GM12878 (cell line): ENCODE results near the gene SLC26A1. TPM values are rescaled to one million over a fixed set of nuclear protein-coding genes. Genes with fewer than 3 reads are reported as not detected.
A peak's percentile ranks its signal among the peaks of the same experiment; 100 is the strongest.

ENCODE experiments used
- ATAC-seq: fragments of 200-7000 bp; cut with Tn5 transposase; 3 replicates; pipeline ENCODE4 v1.9.1; 2020; ENCODE audit warnings: mild to moderate bottlenecking, moderate library complexity
- BruUV-seq: library from RNA; stranded (reverse); fragments of 400-500 nt; replicated peaks from 2 replicates; lab custom pipeline; 2021; lab: Mats Ljungman, UMichigan
- CTCF ChIA-PET: fragments of 300-600 bp; sonication (Branson Sonifier 250); formaldehyde crosslinking; extraction: SDS; loops from one replicate; lab custom pipeline; 2021; ENCODE audit warnings: inconsistent platforms; lab: Yijun Ruan, JAX
- POLR2A ChIA-PET: fragments of 350-600 bp; formaldehyde crosslinking; extraction: SDS; loops from one replicate; lab custom pipeline; 2021; ENCODE audit warnings: inconsistent platforms; lab: Charles Lee
- RAD21 ChIA-PET: fragments of 300-600 bp; sonication (Branson Sonifier 250); formaldehyde crosslinking; loops from one replicate; lab custom pipeline; 2023; ENCODE audit warnings: antibody characterized with exemption; ENCODE audit not compliant: unreplicated experiment; lab: Charles Lee
- SMC1A ChIA-PET: fragments of 300-600 bp; sonication (Branson Sonifier 250); formaldehyde crosslinking; loops from one replicate; lab custom pipeline; 2023; ENCODE audit not compliant: unreplicated experiment, uncharacterized antibody; lab: Charles Lee
- DNase-seq: peaks from one replicate; pipeline ENCODE4 v3.0.0-alpha.2; 2011; ENCODE audit warnings: low read depth, low spot score
- FAIRE-seq: peaks from 3 replicates; lab custom pipeline; 2011; peaks lifted over from hg19 to GRCh38; lab: Jason Lieb, UNC
- H2AFZ ChIP-seq: 2 replicates; pipeline ENCODE4 v1.6.0; 2011; ENCODE audit warnings: low read depth, low read length, control low read depth; ENCODE audit not compliant: control insufficient read depth
- H3K27ac ChIP-seq: 2 replicates; pipeline ENCODE4 v1.5.1; 2011; ENCODE audit warnings: control low read depth; ENCODE audit not compliant: control insufficient read depth, insufficient read depth
- H3K27me3 ChIP-seq, 2 experiments: replicated peaks in 1 of 2; 2 replicates each; pipeline versions ENCODE4 v1.6.0 to v1.6.1; 2011; ENCODE audit warnings: low read length in 1 of 2; ENCODE audit not compliant: control insufficient read depth in 2 of 2, insufficient read depth in 2 of 2
- H3K36me3 ChIP-seq, 2 experiments: 2 replicates each; pipeline ENCODE4 v1.5.1; 2011; ENCODE audit warnings: low read length in 1 of 2; ENCODE audit not compliant: control insufficient read depth in 2 of 2, insufficient read depth in 2 of 2
- H3K4me1 ChIP-seq: 2 replicates; pipeline ENCODE4 v1.6.1; 2011; ENCODE audit warnings: mild to moderate bottlenecking, low read length, moderate library complexity, mixed read lengths; ENCODE audit not compliant: control insufficient read depth, insufficient read depth
- H3K4me2 ChIP-seq: 2 replicates; pipeline ENCODE4 v1.6.0; 2011; ENCODE audit warnings: control low read depth; ENCODE audit not compliant: control insufficient read depth, insufficient read depth
- H3K4me3 ChIP-seq: fragments of 200-600 bp; sonication (generic); 2 replicates; pipeline ENCODE4 v1.5.1; 2016
- H3K79me2 ChIP-seq: 2 replicates; pipeline ENCODE4 v1.6.0; 2011; ENCODE audit warnings: low read length; ENCODE audit not compliant: control insufficient read depth, insufficient read depth
- H3K9ac ChIP-seq: 2 replicates; pipeline ENCODE4 v1.8.0; 2011; ENCODE audit warnings: low read length, control low read depth, mixed read lengths; ENCODE audit not compliant: control insufficient read depth, insufficient read depth
- H3K9me3 ChIP-seq: replicated peaks from 3 replicates; pipeline ENCODE4 v1.5.1; 2011; ENCODE audit warnings: mild to moderate bottlenecking, low read length; ENCODE audit not compliant: control insufficient read depth, insufficient read depth
- H4K20me1 ChIP-seq: 2 replicates; pipeline ENCODE4 v1.6.0; 2011; ENCODE audit not compliant: control insufficient read depth, insufficient read depth
- BHLHE40 ChIP-seq, 2 experiments: fragments of 450-650 bp in 1 of 2; IDR thresholded peaks; 2 replicates each; pipeline ENCODE4 v1.6.1; 2011 to 2017; ENCODE audit warnings: low read depth in 2 of 2, borderline replicate concordance in 1 of 2, improper control_type of control experiment in 1 of 2, low read length in 1 of 2, mild to moderate bottlenecking in 1 of 2
- CREB1 ChIP-seq: IDR thresholded peaks from 2 replicates; pipeline ENCODE4 v1.6.1; 2012; ENCODE audit warnings: low read depth, mild to moderate bottlenecking, inconsistent platforms
- CREM ChIP-seq: IDR thresholded peaks from 2 replicates; pipeline ENCODE4 v1.6.1; 2014; ENCODE audit warnings: antibody characterized with exemption, low read depth
- DPF2 ChIP-seq: fragments of 450-650 bp; IDR thresholded peaks from 2 replicates; pipeline ENCODE4 v1.6.1; 2017; ENCODE audit warnings: mild to moderate bottlenecking
- HDGF ChIP-seq: fragments of 450-650 bp; IDR thresholded peaks from 2 replicates; pipeline ENCODE4 v1.6.1; 2016; ENCODE audit warnings: antibody characterized with exemption
- JUNB ChIP-seq: IDR thresholded peaks from 2 replicates; pipeline ENCODE4 v1.6.1; 2016; ENCODE audit warnings: antibody characterized with exemption, mild to moderate bottlenecking
- NBN ChIP-seq: fragments of 450-650 bp; IDR thresholded peaks from 2 replicates; pipeline ENCODE4 v1.6.1; 2016
- POU2F2 ChIP-seq: IDR thresholded peaks from 3 replicates; pipeline ENCODE4 v1.6.1; 2011; ENCODE audit warnings: low read depth, mild to moderate bottlenecking, low read length, borderline replicate concordance
- SKIL ChIP-seq: fragments of 450-650 bp; IDR thresholded peaks from 2 replicates; pipeline ENCODE4 v1.6.1; 2017; ENCODE audit warnings: mild to moderate bottlenecking, low read depth, inconsistent platforms; ENCODE audit not compliant: poor library complexity, severe bottlenecking
- TCF3 ChIP-seq: IDR thresholded peaks from 2 replicates; pipeline ENCODE4 v1.6.1; 2012; ENCODE audit warnings: low read depth, mild to moderate bottlenecking, low read length, borderline replicate concordance; ENCODE audit not compliant: insufficient read depth
- ZBED1 ChIP-seq: IDR thresholded peaks from 2 replicates; pipeline ENCODE4 v1.6.1; 2016; ENCODE audit warnings: borderline replicate concordance
- ZNF274 ChIP-seq: IDR thresholded peaks from one replicate; pipeline ENCODE4 v1.8.0; 2011; ENCODE audit not compliant: insufficient read length, insufficient read depth
- ZZZ3 ChIP-seq: IDR thresholded peaks from 2 replicates; pipeline ENCODE4 v1.6.1; 2011; ENCODE audit warnings: low read depth; ENCODE audit not compliant: control insufficient read depth, insufficient read length
- WGBS: methylation state at CpG from one replicate; pipeline ENCODE4 v1.1.6; 2016; ENCODE audit warnings: low lambda C conversion rate; ENCODE audit not compliant: insufficient replicate concordance, insufficient coverage; ENCODE audit errors: missing lambda C conversion rate; 5-methylcytosine and 5-hydroxymethylcytosine counted together
- in situ Hi-C: fragments of 300-500 bp; cut with MboI; formaldehyde crosslinking; loops from 9 replicates; pipeline ENCODE4 v1.14.3; 2018; ENCODE audit warnings: mixed read lengths
- intact Hi-C: fragments of 100-400 bp; cut with micrococcal nuclease; formaldehyde crosslinking; loops from one replicate; pipeline ENCODE4 v1.14.2; 2022; ENCODE audit not compliant: unreplicated experiment
- polyA plus RNA-seq, 11 experiments: library from polyadenylated mRNA; depleted of rRNA in 4 of 11; unstranded in 6 of 11; stranded (reverse) in 5 of 11; fragments of >200 nt; fragmentation: Nextera tagmentation in 4 of 11; fragmentation: Illumina TruSeq in 1 of 11; extraction: Ambion mirVana in 4 of 11; extraction: Trizol in 1 of 11; gene quantifications; 1 replicate in 1 of 11; 2 replicates in 10 of 11; pipeline versions ENCODE4 v1.2.1 to v1.2.3, GENCODE V29; 2011 to 2016; ENCODE audit warnings: inconsistent platforms in 2 of 11, missing spikeins in 2 of 11, low read depth in 1 of 11
- total RNA-seq, 4 experiments: library from RNA; depleted of rRNA in 3 of 4; stranded (reverse); fragments of >200 nt in 3 of 4; fragmentation: Illumina TruSeq in 1 of 4; extraction: Trizol in 1 of 4; gene quantifications; 2 replicates each; pipeline versions ENCODE4 v1.2.1 to v1.2.3, GENCODE V29; 2013 to 2021
- TF ChIP-seq, protein P1 (sequence below): IDR thresholded peaks from 2 replicates; pipeline ENCODE4 v1.6.1; 2011; ENCODE audit warnings: mild to moderate bottlenecking, low read depth, low read length, moderate library complexity; ENCODE audit not compliant: insufficient replicate concordance
- TF ChIP-seq, protein P2 (sequence below): fragments of 450-650 bp; IDR thresholded peaks from 2 replicates; pipeline ENCODE4 v1.6.1; 2014; ENCODE audit warnings: mild to moderate bottlenecking
- TF ChIP-seq, protein P3 (sequence below): IDR thresholded peaks from 2 replicates; pipeline ENCODE4 v1.6.1; 2012; ENCODE audit warnings: improper control_type of control experiment, low read depth, low read length; ENCODE audit not compliant: insufficient replicate concordance

Gene SLC26A1
- total and polyA plus RNA-seq, 10 of the 15 experiments (the other 5 are each of a cell fraction or from before 2014, with no cell fraction given), result 0.05 to 0.96 (median 0.28) TPM; not detected in 5

DNA sequence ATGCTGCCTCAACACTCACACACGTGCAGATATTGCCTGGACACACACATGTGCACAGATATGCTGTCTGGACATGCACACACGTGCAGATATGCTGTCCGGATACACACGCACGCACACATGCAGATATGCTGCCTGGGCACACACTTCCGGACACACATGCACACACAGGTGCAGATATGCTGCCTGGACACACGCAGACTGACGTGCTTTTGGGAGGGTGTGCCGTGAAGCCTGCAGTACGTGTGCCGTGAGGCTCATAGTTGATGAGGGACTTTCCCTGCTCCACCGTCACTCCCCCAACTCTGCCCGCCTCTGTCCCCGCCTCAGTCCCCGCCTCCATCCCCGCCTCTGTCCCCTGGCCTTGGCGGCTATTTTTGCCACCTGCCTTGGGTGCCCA lies 32.9 kb upstream of the SLC26A1 start:
- Histone ChIP-seq H2AFZ (peak overlapping the region; percentile 80), H4K20me1 (no peaks in the 10 kb centered on the region), H3K27ac (no peak overlapping the region), H3K4me2 (peak overlapping the region; percentile 82), H3K9ac (no peak overlapping the region), H3K27me3 (no peaks in the 10 kb centered on the region), H3K36me3 (no peaks in the 10 kb centered on the region), H3K4me1 (peaks cover 17% of the 10 kb centered on the region), H3K4me3 (no peak overlapping the region), H3K9me3 (no peaks in the 10 kb centered on the region), H3K79me2 (no peaks in the 10 kb centered on the region)
- in situ Hi-C loops (no loop called here), intact Hi-C loops (loop anchor here (5.0 kb wide), 1 partner anchor 336 kb away; no protein-coding TSS in a partner anchor)
- DNase-seq (peak; percentile 56), FAIRE-seq (peak; percentile 84), ATAC-seq (peak; percentile 92)
- ChIA-PET CTCF (no interaction called here), POLR2A (no interaction called here), RAD21 (no interaction called here), SMC1A (no interaction called here)
- no TSS peak for BruUV-seq
- whole genome bisulfite sequencing, result 2% methylated on average over 17 of the region's 17 CpGs
- no peak for TF ChIP-seq SKIL
- TF ChIP-seq, protein P1, sequence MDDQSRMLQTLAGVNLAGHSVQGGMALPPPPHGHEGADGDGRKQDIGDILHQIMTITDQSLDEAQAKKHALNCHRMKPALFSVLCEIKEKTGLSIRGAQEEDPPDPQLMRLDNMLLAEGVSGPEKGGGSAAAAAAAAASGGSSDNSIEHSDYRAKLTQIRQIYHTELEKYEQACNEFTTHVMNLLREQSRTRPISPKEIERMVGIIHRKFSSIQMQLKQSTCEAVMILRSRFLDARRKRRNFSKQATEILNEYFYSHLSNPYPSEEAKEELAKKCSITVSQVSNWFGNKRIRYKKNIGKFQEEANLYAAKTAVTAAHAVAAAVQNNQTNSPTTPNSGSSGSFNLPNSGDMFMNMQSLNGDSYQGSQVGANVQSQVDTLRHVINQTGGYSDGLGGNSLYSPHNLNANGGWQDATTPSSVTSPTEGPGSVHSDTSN, result peak; percentile 52
- TF ChIP-seq TCF3, result 0 out of 2 replicates have a peak, but pooled peaks have one; percentile 20
- 0 out of 2 replicates have a peak, but pooled peaks have one; percentile 29 for TF ChIP-seq NBN
- TF ChIP-seq HDGF, result peak; percentile 94
- no peak for TF ChIP-seq ZNF274
- TF ChIP-seq, protein P2, sequence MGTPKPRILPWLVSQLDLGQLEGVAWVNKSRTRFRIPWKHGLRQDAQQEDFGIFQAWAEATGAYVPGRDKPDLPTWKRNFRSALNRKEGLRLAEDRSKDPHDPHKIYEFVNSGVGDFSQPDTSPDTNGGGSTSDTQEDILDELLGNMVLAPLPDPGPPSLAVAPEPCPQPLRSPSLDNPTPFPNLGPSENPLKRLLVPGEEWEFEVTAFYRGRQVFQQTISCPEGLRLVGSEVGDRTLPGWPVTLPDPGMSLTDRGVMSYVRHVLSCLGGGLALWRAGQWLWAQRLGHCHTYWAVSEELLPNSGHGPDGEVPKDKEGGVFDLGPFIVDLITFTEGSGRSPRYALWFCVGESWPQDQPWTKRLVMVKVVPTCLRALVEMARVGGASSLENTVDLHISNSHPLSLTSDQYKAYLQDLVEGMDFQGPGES, result no peak
- no peak for TF ChIP-seq CREB1
- TF ChIP-seq CREM, result 0 out of 2 replicates have a peak, but pooled peaks have one; percentile 23
- no peak for TF ChIP-seq JUNB
- TF ChIP-seq ZBED1, result no peak
- TF ChIP-seq BHLHE40 (IDR thresholded peaks at IDR 0.05; ENCODE audit: borderline replicate concordance in 1 of 2, low read depth in 2 of 2, low read length in 1 of 2), result peak; percentile 74 to 92; a peak in 3 of 4 replicates
- 0 out of 2 replicates have a peak, but pooled peaks have one; percentile 38 for TF ChIP-seq DPF2
- no peak for TF ChIP-seq ZZZ3
- peak; percentile 49; the same call in 1 of the 3 replicates for TF ChIP-seq POU2F2
- TF ChIP-seq, protein P3, sequence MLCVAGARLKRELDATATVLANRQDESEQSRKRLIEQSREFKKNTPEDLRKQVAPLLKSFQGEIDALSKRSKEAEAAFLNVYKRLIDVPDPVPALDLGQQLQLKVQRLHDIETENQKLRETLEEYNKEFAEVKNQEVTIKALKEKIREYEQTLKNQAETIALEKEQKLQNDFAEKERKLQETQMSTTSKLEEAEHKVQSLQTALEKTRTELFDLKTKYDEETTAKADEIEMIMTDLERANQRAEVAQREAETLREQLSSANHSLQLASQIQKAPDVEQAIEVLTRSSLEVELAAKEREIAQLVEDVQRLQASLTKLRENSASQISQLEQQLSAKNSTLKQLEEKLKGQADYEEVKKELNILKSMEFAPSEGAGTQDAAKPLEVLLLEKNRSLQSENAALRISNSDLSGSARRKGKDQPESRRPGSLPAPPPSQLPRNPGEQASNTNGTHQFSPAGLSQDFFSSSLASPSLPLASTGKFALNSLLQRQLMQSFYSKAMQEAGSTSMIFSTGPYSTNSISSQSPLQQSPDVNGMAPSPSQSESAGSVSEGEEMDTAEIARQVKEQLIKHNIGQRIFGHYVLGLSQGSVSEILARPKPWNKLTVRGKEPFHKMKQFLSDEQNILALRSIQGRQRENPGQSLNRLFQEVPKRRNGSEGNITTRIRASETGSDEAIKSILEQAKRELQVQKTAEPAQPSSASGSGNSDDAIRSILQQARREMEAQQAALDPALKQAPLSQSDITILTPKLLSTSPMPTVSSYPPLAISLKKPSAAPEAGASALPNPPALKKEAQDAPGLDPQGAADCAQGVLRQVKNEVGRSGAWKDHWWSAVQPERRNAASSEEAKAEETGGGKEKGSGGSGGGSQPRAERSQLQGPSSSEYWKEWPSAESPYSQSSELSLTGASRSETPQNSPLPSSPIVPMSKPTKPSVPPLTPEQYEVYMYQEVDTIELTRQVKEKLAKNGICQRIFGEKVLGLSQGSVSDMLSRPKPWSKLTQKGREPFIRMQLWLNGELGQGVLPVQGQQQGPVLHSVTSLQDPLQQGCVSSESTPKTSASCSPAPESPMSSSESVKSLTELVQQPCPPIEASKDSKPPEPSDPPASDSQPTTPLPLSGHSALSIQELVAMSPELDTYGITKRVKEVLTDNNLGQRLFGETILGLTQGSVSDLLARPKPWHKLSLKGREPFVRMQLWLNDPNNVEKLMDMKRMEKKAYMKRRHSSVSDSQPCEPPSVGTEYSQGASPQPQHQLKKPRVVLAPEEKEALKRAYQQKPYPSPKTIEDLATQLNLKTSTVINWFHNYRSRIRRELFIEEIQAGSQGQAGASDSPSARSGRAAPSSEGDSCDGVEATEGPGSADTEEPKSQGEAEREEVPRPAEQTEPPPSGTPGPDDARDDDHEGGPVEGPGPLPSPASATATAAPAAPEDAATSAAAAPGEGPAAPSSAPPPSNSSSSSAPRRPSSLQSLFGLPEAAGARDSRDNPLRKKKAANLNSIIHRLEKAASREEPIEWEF, result no peak
